ENCODE measurements around the gene DISC1. TPM values are rescaled to one million over a fixed set of nuclear protein-coding genes. Genes with fewer than 3 reads are reported as not detected.

Gene DISC1
- polyA plus RNA-seq, 1 donor from 2014 or later, result 0.84 TPM

GRCh38 chr1:232009741-232010140, 383.2 kb downstream of the DISC1 start:
- Histone ChIP-seq H3K4me3 (ENCODE audit: low read length) (no peak overlapping the region), H3K27me3 (ENCODE audit: insufficient read depth, low read depth, low read length) (no peaks in the 10 kb centered on the region), H3K9ac (ENCODE audit: low read length) (no peak overlapping the region), H3K9me2 (ENCODE audit: insufficient read depth, low read length) (no peaks in the 10 kb centered on the region), H4K20me1 (ENCODE audit: insufficient read depth) (no peaks in the 10 kb centered on the region), H2AFZ (ENCODE audit: low read depth, low read length) (no peak overlapping the region), H3K79me2 (replicated peaks; ENCODE audit: insufficient read depth, low read length) (no peaks in the 10 kb centered on the region), H3F3A (ENCODE audit: insufficient read depth, low read length, poor library complexity, severe bottlenecking) (no peaks in the 10 kb centered on the region), H3K36me3 (ENCODE audit: insufficient read depth, low read length) (no peaks in the 10 kb centered on the region), H3K9me3 (ENCODE audit: low read length) (no peaks in the 10 kb centered on the region), H3K27ac (ENCODE audit: low read length) (no peak overlapping the region), H3K4me2 (ENCODE audit: low read length) (no peak overlapping the region)
- TF ChIP-seq RAD21 (conservative IDR thresholded peaks at IDR 0.05) (no peak), SMC3 (conservative IDR thresholded peaks at IDR 0.05; ENCODE audit: poor library complexity) (no peak), TAF1 (IDR thresholded peaks at IDR 0.05; ENCODE audit: low read depth) (no peak), MXI1 (conservative IDR thresholded peaks at IDR 0.05; ENCODE audit: poor library complexity, severe bottlenecking) (no peak), POLR2AphosphoS5 (IDR thresholded peaks at IDR 0.05) (no peak), REST (IDR thresholded peaks at IDR 0.05; ENCODE audit: borderline replicate concordance) (no peak), EP300 (conservative IDR thresholded peaks at IDR 0.05; ENCODE audit: poor library complexity, severe bottlenecking) (no peak), EZH2 (IDR thresholded peaks at IDR 0.05; ENCODE audit: borderline replicate concordance, insufficient read depth, low read length, poor library complexity, severe bottlenecking) (no peak), CTCF (IDR thresholded peaks at IDR 0.05; ENCODE audit: poor library complexity, severe bottlenecking) (no peak)

GRCh38 chr1:232011961-232012360, 385.4 kb downstream of the DISC1 start:
- Histone ChIP-seq H3K9me3 (ENCODE audit: low read length) (no peaks in the 10 kb centered on the region), H3K9ac (ENCODE audit: low read length) (no peak overlapping the region), H3K27ac (ENCODE audit: low read length) (no peak overlapping the region), H3K79me2 (replicated peaks; ENCODE audit: insufficient read depth, low read length) (no peaks in the 10 kb centered on the region), H3F3A (ENCODE audit: insufficient read depth, low read length, poor library complexity, severe bottlenecking) (no peaks in the 10 kb centered on the region), H3K36me3 (ENCODE audit: insufficient read depth, low read length) (no peaks in the 10 kb centered on the region), H3K4me2 (ENCODE audit: low read length) (no peak overlapping the region), H3K4me3 (ENCODE audit: low read length) (no peak overlapping the region), H4K20me1 (ENCODE audit: insufficient read depth) (no peaks in the 10 kb centered on the region), H2AFZ (ENCODE audit: low read depth, low read length) (no peak overlapping the region), H3K9me2 (ENCODE audit: insufficient read depth, low read length) (no peaks in the 10 kb centered on the region), H3K27me3 (ENCODE audit: insufficient read depth, low read depth, low read length) (no peaks in the 10 kb centered on the region)
- TF ChIP-seq CTCF (IDR thresholded peaks at IDR 0.05; ENCODE audit: poor library complexity, severe bottlenecking) (no peak), EP300 (conservative IDR thresholded peaks at IDR 0.05; ENCODE audit: poor library complexity, severe bottlenecking) (no peak), REST (IDR thresholded peaks at IDR 0.05; ENCODE audit: borderline replicate concordance) (no peak), RAD21 (conservative IDR thresholded peaks at IDR 0.05) (no peak), POLR2AphosphoS5 (IDR thresholded peaks at IDR 0.05) (no peak), MXI1 (conservative IDR thresholded peaks at IDR 0.05; ENCODE audit: poor library complexity, severe bottlenecking) (no peak), TAF1 (IDR thresholded peaks at IDR 0.05; ENCODE audit: low read depth) (no peak), EZH2 (IDR thresholded peaks at IDR 0.05; ENCODE audit: borderline replicate concordance, insufficient read depth, low read length, poor library complexity, severe bottlenecking) (no peak), SMC3 (conservative IDR thresholded peaks at IDR 0.05; ENCODE audit: poor library complexity) (no peak)

Data from neural cell (in vitro differentiated cells).